Activated naive CD8-positive, alpha-beta T cell (primary cell): ENCODE results near the gene DSCAML1.

ENCODE experiments used
- H3K27ac Mint-ChIP-seq: one replicate; pipeline ENCODE4 v1.8.0; 2021; ENCODE audit warnings: mixed read lengths
- H3K27me3 Mint-ChIP-seq: one replicate; pipeline ENCODE4 v1.8.0; 2021; ENCODE audit warnings: mixed read lengths
- H3K36me3 Mint-ChIP-seq: one replicate; pipeline ENCODE4 v1.8.0; 2021; ENCODE audit warnings: mixed read lengths
- H3K4me1 Mint-ChIP-seq: one replicate; pipeline ENCODE4 v1.8.0; 2021; ENCODE audit warnings: low read depth, mixed read lengths
- H3K4me3 Mint-ChIP-seq: one replicate; pipeline ENCODE4 v1.8.0; 2021; ENCODE audit warnings: mild to moderate bottlenecking, mixed read lengths
- H3K9me3 Mint-ChIP-seq: one replicate; pipeline ENCODE4 v1.8.0; 2021; ENCODE audit warnings: low read depth, mixed read lengths

Gene DSCAML1

GRCh38 chr11:117685566-117685965 is 111.5 kb downstream of the DSCAML1 start:
- Mint-ChIP-seq H3K9me3 (no peaks in the 10 kb centered on the region), H3K36me3 (no peaks in the 10 kb centered on the region), H3K4me1 (no peaks in the 10 kb centered on the region), H3K27ac (no peak overlapping the region), H3K4me3 (no peak overlapping the region), H3K27me3 (no peaks in the 10 kb centered on the region)

- no peak overlapping the region for H3K27ac Mint-ChIP-seq
- H3K9me3 Mint-ChIP-seq: no peaks in the 10 kb centered on the region
- no peaks in the 10 kb centered on the region for H3K36me3 Mint-ChIP-seq
- H3K4me1 Mint-ChIP-seq: no peaks in the 10 kb centered on the region
- H3K4me3 Mint-ChIP-seq: no peak overlapping the region
- no peaks in the 10 kb centered on the region for H3K27me3 Mint-ChIP-seq
Observed at GRCh38 chr11:117684731-117685130, 112.3 kb downstream of the DSCAML1 start.

GRCh38 chr11:117684111-117684510 is 112.9 kb downstream of the DSCAML1 start:
- Mint-ChIP-seq H3K9me3 (no peaks in the 10 kb centered on the region), H3K36me3 (no peaks in the 10 kb centered on the region), H3K27ac (no peak overlapping the region), H3K4me1 (no peaks in the 10 kb centered on the region), H3K4me3 (no peak overlapping the region), H3K27me3 (no peaks in the 10 kb centered on the region)

GRCh38 chr11:117681438-117681837 is 115.6 kb downstream of the DSCAML1 start:
- no peak overlapping the region for H3K4me3 Mint-ChIP-seq
- no peaks in the 10 kb centered on the region for H3K9me3 Mint-ChIP-seq
- no peaks in the 10 kb centered on the region for H3K36me3 Mint-ChIP-seq
- H3K4me1 Mint-ChIP-seq: no peaks in the 10 kb centered on the region
- H3K27me3 Mint-ChIP-seq: no peaks in the 10 kb centered on the region
- no peak overlapping the region for H3K27ac Mint-ChIP-seq

GRCh38 chr11:117679461-117679860 is 117.6 kb downstream of the DSCAML1 start:
- Mint-ChIP-seq H3K4me3 (no peak overlapping the region), H3K27ac (no peak overlapping the region), H3K9me3 (no peaks in the 10 kb centered on the region), H3K27me3 (no peaks in the 10 kb centered on the region), H3K4me1 (peaks cover 2% of the 10 kb centered on the region), H3K36me3 (no peaks in the 10 kb centered on the region)

- no peak overlapping the region for H3K27ac Mint-ChIP-seq
- no peaks in the 10 kb centered on the region for H3K27me3 Mint-ChIP-seq
- peaks cover 2% of the 10 kb centered on the region for H3K4me1 Mint-ChIP-seq
- H3K4me3 Mint-ChIP-seq: no peak overlapping the region
- H3K9me3 Mint-ChIP-seq: no peaks in the 10 kb centered on the region
- H3K36me3 Mint-ChIP-seq: no peaks in the 10 kb centered on the region
Observed at GRCh38 chr11:117678658-117679406, 118.2 kb downstream of the DSCAML1 start.

- Mint-ChIP-seq H3K4me1 (peaks cover 2% of the 10 kb centered on the region), H3K4me3 (no peak overlapping the region), H3K9me3 (no peaks in the 10 kb centered on the region), H3K36me3 (no peaks in the 10 kb centered on the region), H3K27me3 (no peaks in the 10 kb centered on the region), H3K27ac (no peak overlapping the region)
Observed at GRCh38 chr11:117677729-117678310, 119.2 kb downstream of the DSCAML1 start.

- H3K36me3 Mint-ChIP-seq: no peaks in the 10 kb centered on the region
- H3K4me3 Mint-ChIP-seq: no peak overlapping the region
- peaks cover 2% of the 10 kb centered on the region for H3K4me1 Mint-ChIP-seq
- no peaks in the 10 kb centered on the region for H3K9me3 Mint-ChIP-seq
- H3K27ac Mint-ChIP-seq: no peak overlapping the region
- no peaks in the 10 kb centered on the region for H3K27me3 Mint-ChIP-seq
Observed at GRCh38 chr11:117676501-117676900, 120.5 kb downstream of the DSCAML1 start.

- Mint-ChIP-seq H3K4me3 (no peak overlapping the region), H3K36me3 (no peaks in the 10 kb centered on the region), H3K27me3 (no peaks in the 10 kb centered on the region)
Observed at GRCh38 chr11:117673602-117674001, 123.4 kb downstream of the DSCAML1 start.

GRCh38 chr11:117671370-117671769 is 125.6 kb downstream of the DSCAML1 start:
- H3K9me3 Mint-ChIP-seq: no peaks in the 10 kb centered on the region
- peaks cover 2% of the 10 kb centered on the region for H3K4me1 Mint-ChIP-seq
- no peaks in the 10 kb centered on the region for H3K27me3 Mint-ChIP-seq
- H3K4me3 Mint-ChIP-seq: no peak overlapping the region
- no peak overlapping the region for H3K27ac Mint-ChIP-seq
- no peaks in the 10 kb centered on the region for H3K36me3 Mint-ChIP-seq

More at GRCh38 chr11:117673602-117674001, 123.4 kb downstream of the DSCAML1 start:
- Mint-ChIP-seq H3K9me3 (no peaks in the 10 kb centered on the region), H3K4me1 (peaks cover 2% of the 10 kb centered on the region), H3K27ac (no peak overlapping the region)

GRCh38 chr11:117670924-117671323 is 126.1 kb downstream of the DSCAML1 start:
- Mint-ChIP-seq H3K27ac (no peak overlapping the region), H3K9me3 (no peaks in the 10 kb centered on the region), H3K36me3 (no peaks in the 10 kb centered on the region), H3K4me3 (no peak overlapping the region), H3K27me3 (no peaks in the 10 kb centered on the region), H3K4me1 (peaks cover 1% of the 10 kb centered on the region)

GRCh38 chr11:117670443-117670842 is 126.6 kb downstream of the DSCAML1 start:
- no peaks in the 10 kb centered on the region for H3K4me1 Mint-ChIP-seq
- H3K4me3 Mint-ChIP-seq: no peak overlapping the region
- no peaks in the 10 kb centered on the region for H3K27me3 Mint-ChIP-seq
- H3K36me3 Mint-ChIP-seq: no peaks in the 10 kb centered on the region
- H3K27ac Mint-ChIP-seq: no peak overlapping the region
- H3K9me3 Mint-ChIP-seq: no peaks in the 10 kb centered on the region

- no peaks in the 10 kb centered on the region for H3K27me3 Mint-ChIP-seq
- H3K9me3 Mint-ChIP-seq: no peaks in the 10 kb centered on the region
- H3K27ac Mint-ChIP-seq: no peak overlapping the region
- H3K36me3 Mint-ChIP-seq: no peaks in the 10 kb centered on the region
- H3K4me3 Mint-ChIP-seq: no peak overlapping the region
- no peaks in the 10 kb centered on the region for H3K4me1 Mint-ChIP-seq
Observed at GRCh38 chr11:117669616-117670015, 127.4 kb downstream of the DSCAML1 start.

GRCh38 chr11:117669062-117669461 is 128.0 kb downstream of the DSCAML1 start:
- H3K27ac Mint-ChIP-seq: no peak overlapping the region
- no peaks in the 10 kb centered on the region for H3K36me3 Mint-ChIP-seq
- H3K4me1 Mint-ChIP-seq: no peaks in the 10 kb centered on the region
- no peaks in the 10 kb centered on the region for H3K9me3 Mint-ChIP-seq
- no peak overlapping the region for H3K4me3 Mint-ChIP-seq
- no peaks in the 10 kb centered on the region for H3K27me3 Mint-ChIP-seq

GRCh38 chr11:117668321-117668751 is 128.7 kb downstream of the DSCAML1 start:
- Mint-ChIP-seq H3K9me3 (no peaks in the 10 kb centered on the region), H3K4me1 (no peaks in the 10 kb centered on the region), H3K27ac (no peak overlapping the region), H3K36me3 (no peaks in the 10 kb centered on the region), H3K4me3 (no peak overlapping the region), H3K27me3 (no peaks in the 10 kb centered on the region)

- no peaks in the 10 kb centered on the region for H3K9me3 Mint-ChIP-seq
- no peaks in the 10 kb centered on the region for H3K36me3 Mint-ChIP-seq
- H3K4me3 Mint-ChIP-seq: no peak overlapping the region
- no peaks in the 10 kb centered on the region for H3K4me1 Mint-ChIP-seq
- no peak overlapping the region for H3K27ac Mint-ChIP-seq
- no peaks in the 10 kb centered on the region for H3K27me3 Mint-ChIP-seq
Observed at GRCh38 chr11:117664897-117665296, 132.1 kb downstream of the DSCAML1 start.
